ENCODE data around the gene KRTAP5-5.

GRCh38 chr11:1592628-1593027, 36.9 kb upstream of the KRTAP5-5 start:
- TF ChIP-seq POLR2A (IDR thresholded peaks at IDR 0.05; ENCODE audit: low read depth, low read length) (no peak), POLR2AphosphoS5 (IDR thresholded peaks at IDR 0.05; ENCODE audit: low read depth, low read length) (no peak), TAF1 (IDR thresholded peaks at IDR 0.05; ENCODE audit: low read depth, low read length) (no peak), POU2F2 (IDR thresholded peaks at IDR 0.05; ENCODE audit: low read depth, low read length) (no peak), SPI1 (IDR thresholded peaks at IDR 0.05; ENCODE audit: low read depth, low read length) (no peak)

All from GM12891 (cell line).